ENCODE measurements around the gene RCOR2.

DNA sequence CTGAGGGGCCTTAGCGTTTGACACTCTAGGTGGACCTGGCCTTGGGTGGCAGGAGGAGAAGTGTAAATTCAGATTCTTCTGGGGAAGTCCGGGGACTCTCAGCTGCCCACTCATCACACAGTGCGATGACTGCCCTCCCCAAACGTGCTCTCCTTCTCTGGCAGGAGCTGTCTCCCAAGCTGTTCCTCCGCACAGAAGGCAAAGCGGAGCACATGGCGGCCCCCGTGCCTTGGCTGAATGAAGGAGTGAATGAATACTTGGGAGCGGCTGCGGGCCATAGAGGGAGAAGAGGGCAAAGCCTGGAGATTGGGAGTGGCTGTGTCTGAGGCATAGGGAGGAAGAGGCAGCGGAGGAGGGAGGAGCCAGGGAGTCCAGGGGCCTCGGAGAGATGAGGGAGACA, 14.9 kb upstream of the RCOR2 start:
- TF ChIP-seq, protein P1, sequence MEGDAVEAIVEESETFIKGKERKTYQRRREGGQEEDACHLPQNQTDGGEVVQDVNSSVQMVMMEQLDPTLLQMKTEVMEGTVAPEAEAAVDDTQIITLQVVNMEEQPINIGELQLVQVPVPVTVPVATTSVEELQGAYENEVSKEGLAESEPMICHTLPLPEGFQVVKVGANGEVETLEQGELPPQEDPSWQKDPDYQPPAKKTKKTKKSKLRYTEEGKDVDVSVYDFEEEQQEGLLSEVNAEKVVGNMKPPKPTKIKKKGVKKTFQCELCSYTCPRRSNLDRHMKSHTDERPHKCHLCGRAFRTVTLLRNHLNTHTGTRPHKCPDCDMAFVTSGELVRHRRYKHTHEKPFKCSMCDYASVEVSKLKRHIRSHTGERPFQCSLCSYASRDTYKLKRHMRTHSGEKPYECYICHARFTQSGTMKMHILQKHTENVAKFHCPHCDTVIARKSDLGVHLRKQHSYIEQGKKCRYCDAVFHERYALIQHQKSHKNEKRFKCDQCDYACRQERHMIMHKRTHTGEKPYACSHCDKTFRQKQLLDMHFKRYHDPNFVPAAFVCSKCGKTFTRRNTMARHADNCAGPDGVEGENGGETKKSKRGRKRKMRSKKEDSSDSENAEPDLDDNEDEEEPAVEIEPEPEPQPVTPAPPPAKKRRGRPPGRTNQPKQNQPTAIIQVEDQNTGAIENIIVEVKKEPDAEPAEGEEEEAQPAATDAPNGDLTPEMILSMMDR (conservative IDR thresholded peaks at IDR 0.05; ENCODE audit: low read depth in 2 of 2) = no peak
- TF ChIP-seq POLR2AphosphoS5 (IDR thresholded peaks at IDR 0.05; ENCODE audit: low read depth) (no peak), EZH2 (IDR thresholded peaks at IDR 0.05; ENCODE audit: low read depth, unreplicated experiment) (no peak), EZH2phosphoT487 (IDR thresholded peaks at IDR 0.05; ENCODE audit: unreplicated experiment) (no peak), NANOG (IDR thresholded peaks at IDR 0.05; ENCODE audit: borderline replicate concordance) (no peak)
- TF ChIP-seq, protein P2, sequence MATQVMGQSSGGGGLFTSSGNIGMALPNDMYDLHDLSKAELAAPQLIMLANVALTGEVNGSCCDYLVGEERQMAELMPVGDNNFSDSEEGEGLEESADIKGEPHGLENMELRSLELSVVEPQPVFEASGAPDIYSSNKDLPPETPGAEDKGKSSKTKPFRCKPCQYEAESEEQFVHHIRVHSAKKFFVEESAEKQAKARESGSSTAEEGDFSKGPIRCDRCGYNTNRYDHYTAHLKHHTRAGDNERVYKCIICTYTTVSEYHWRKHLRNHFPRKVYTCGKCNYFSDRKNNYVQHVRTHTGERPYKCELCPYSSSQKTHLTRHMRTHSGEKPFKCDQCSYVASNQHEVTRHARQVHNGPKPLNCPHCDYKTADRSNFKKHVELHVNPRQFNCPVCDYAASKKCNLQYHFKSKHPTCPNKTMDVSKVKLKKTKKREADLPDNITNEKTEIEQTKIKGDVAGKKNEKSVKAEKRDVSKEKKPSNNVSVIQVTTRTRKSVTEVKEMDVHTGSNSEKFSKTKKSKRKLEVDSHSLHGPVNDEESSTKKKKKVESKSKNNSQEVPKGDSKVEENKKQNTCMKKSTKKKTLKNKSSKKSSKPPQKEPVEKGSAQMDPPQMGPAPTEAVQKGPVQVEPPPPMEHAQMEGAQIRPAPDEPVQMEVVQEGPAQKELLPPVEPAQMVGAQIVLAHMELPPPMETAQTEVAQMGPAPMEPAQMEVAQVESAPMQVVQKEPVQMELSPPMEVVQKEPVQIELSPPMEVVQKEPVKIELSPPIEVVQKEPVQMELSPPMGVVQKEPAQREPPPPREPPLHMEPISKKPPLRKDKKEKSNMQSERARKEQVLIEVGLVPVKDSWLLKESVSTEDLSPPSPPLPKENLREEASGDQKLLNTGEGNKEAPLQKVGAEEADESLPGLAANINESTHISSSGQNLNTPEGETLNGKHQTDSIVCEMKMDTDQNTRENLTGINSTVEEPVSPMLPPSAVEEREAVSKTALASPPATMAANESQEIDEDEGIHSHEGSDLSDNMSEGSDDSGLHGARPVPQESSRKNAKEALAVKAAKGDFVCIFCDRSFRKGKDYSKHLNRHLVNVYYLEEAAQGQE (IDR thresholded peaks at IDR 0.05; ENCODE audit: unreplicated experiment) = no peak

Measured in GM23338 (cell line).